PC-3 (cell line): ENCODE results near the gene EHHADH. TPM values are rescaled to one million over a fixed set of nuclear protein-coding genes. Genes with fewer than 3 reads are reported as not detected.

Experiments
- ATAC-seq: fragments of 200-7000 bp; cut with Tn5 transposase; 2 replicates; pipeline ENCODE4 v1.9.1; 2020; ENCODE audit warnings: mild to moderate bottlenecking, moderate library complexity
- BruUV-seq: library from RNA; stranded (reverse); fragments of 400-500 nt; replicated peaks from 2 replicates; lab custom pipeline; 2021; lab: Mats Ljungman, UMichigan
- CTCF ChIA-PET: fragments of 300-600 bp; sonication (Branson Sonifier 250); formaldehyde crosslinking; loops from one replicate; lab custom pipeline; 2022; ENCODE audit warnings: antibody characterized with exemption; lab: Charles Lee
- POLR2A ChIA-PET: fragments of 300-600 bp; sonication (Branson Sonifier 250); formaldehyde crosslinking; loops from one replicate; lab custom pipeline; 2022; ENCODE audit warnings: antibody characterized with exemption; ENCODE audit not compliant: unreplicated experiment; lab: Charles Lee
- DNase-seq: peaks from one replicate; pipeline ENCODE4 v3.0.0-alpha.2; 2015
- H2AFZ ChIP-seq: fragments of 300-600 bp; sonication (generic); 2 replicates; pipeline ENCODE4 v1.6.0; 2016; ENCODE audit warnings: antibody characterized with exemption, low read length
- H3F3A ChIP-seq: fragments of 300-600 bp; sonication (generic); one replicate; pipeline ENCODE4 v1.6.0; 2017; ENCODE audit warnings: antibody characterized with exemption, low read length, control low read depth, mild to moderate bottlenecking; ENCODE audit not compliant: unreplicated experiment
- H3K27ac ChIP-seq: fragments of 300-600 bp; sonication (generic); 2 replicates; pipeline ENCODE4 v1.5.1; 2016; ENCODE audit warnings: mild to moderate bottlenecking, low read length
- H3K27me3 ChIP-seq: fragments of 300-600 bp; sonication (generic); 2 replicates; pipeline ENCODE4 v1.6.1; 2016; ENCODE audit warnings: low read length, mixed read lengths
- H3K36me3 ChIP-seq: fragments of 300-600 bp; sonication (generic); 2 replicates; pipeline ENCODE4 v1.6.1; 2016; ENCODE audit warnings: low read depth, mixed run types, low read length, mixed read lengths
- H3K4me1 ChIP-seq: fragments of 300-600 bp; sonication (generic); 2 replicates; pipeline ENCODE4 v1.5.1; 2016; ENCODE audit warnings: low read length; ENCODE audit not compliant: insufficient read depth
- H3K4me2 ChIP-seq: fragments of 300-600 bp; sonication (generic); 2 replicates; pipeline ENCODE4 v1.6.0; 2016; ENCODE audit warnings: low read length
- H3K4me3 ChIP-seq: fragments of 300-600 bp; sonication (generic); 2 replicates; pipeline ENCODE4 v1.5.1; 2016; ENCODE audit warnings: mild to moderate bottlenecking, low read length, mixed read lengths
- H3K79me2 ChIP-seq: fragments of 300-600 bp; sonication (generic); 2 replicates; pipeline ENCODE4 v1.6.1; 2017; ENCODE audit warnings: low read length, mixed read lengths
- H3K9ac ChIP-seq: fragments of 300-600 bp; sonication (generic); 2 replicates; pipeline ENCODE4 v1.6.0; 2016; ENCODE audit warnings: mild to moderate bottlenecking, low read length
- H3K9me2 ChIP-seq: fragments of 300-600 bp; sonication (generic); replicated peaks from 2 replicates; pipeline ENCODE4 v1.6.1; 2016; ENCODE audit warnings: mixed run types, low read length, mixed read lengths
- H3K9me3 ChIP-seq: fragments of 300-600 bp; sonication (generic); 2 replicates; pipeline ENCODE4 v1.6.1; 2016; ENCODE audit warnings: low read length, mixed read lengths
- H4K20me1 ChIP-seq: fragments of 300-600 bp; sonication (generic); 2 replicates; pipeline ENCODE4 v1.6.1; 2016; ENCODE audit warnings: low read length, mixed read lengths
- CTCF ChIP-seq: fragments of 300-600 bp; sonication (generic); conservative IDR thresholded peaks from 2 replicates; pipeline ENCODE4 v1.5.1; 2017; ENCODE audit warnings: antibody characterized with exemption, low read depth, mild to moderate bottlenecking, low read length
- EZH2 ChIP-seq: fragments of 300-600 bp; sonication (generic); IDR thresholded peaks from one replicate; pipeline ENCODE4 v1.6.1; 2017; ENCODE audit warnings: antibody characterized with exemption, mild to moderate bottlenecking, low read length; ENCODE audit not compliant: unreplicated experiment
- EZH2phosphoT487 ChIP-seq: fragments of 300-600 bp; sonication (generic); IDR thresholded peaks from 2 replicates; pipeline ENCODE4 v1.6.1; 2018; ENCODE audit warnings: mild to moderate bottlenecking, antibody characterized with exemption, low read length, borderline replicate concordance
- intact Hi-C: fragments of 100-400 bp; cut with micrococcal nuclease; formaldehyde crosslinking; loops from 2 replicates; pipeline ENCODE4 v1.9.0; 2023
- total RNA-seq: library from RNA; depleted of rRNA; stranded (reverse); fragments of >200 nt; gene quantifications from 2 replicates; pipeline ENCODE4 v1.2.3, GENCODE V29; 2014

The EHHADH gene
- total RNA-seq, 1 experiment from 2014 or later: 7.1 TPM

GRCh38 chr3:185151964-185152409, 101.9 kb downstream of the EHHADH start:
- Histone ChIP-seq H3K4me3 (peak overlapping the region; percentile 55; the same call in 1 of the 2 replicates), H3K27ac (no peak overlapping the region), H3K27me3 (peaks cover 93% of the 10 kb centered on the region), H3K9me2 (no peaks in the 10 kb centered on the region), H3K36me3 (no peaks in the 10 kb centered on the region), H3K4me2 (peak overlapping the region; percentile 83), H3K79me2 (no peaks in the 10 kb centered on the region), H2AFZ (peak overlapping the region; percentile 82; the same call in 1 of the 2 replicates), H4K20me1 (no peaks in the 10 kb centered on the region), H3F3A (no peaks in the 10 kb centered on the region), H3K4me1 (no peaks in the 10 kb centered on the region), H3K9me3 (no peaks in the 10 kb centered on the region), H3K9ac (no peak overlapping the region)
- POLR2A ChIA-PET: no interaction called here
- no TSS peak for BruUV-seq
- intact Hi-C loops: no loop called here
- TF ChIP-seq EZH2phosphoT487 (no peak; the same call in 1 of the 2 replicates), EZH2 (no peak), CTCF (no peak)
- DNase-seq: no peak
- no peak for ATAC-seq
- CTCF ChIA-PET: no interaction called here

GRCh38 chr3:185151101-185151963, 102.5 kb downstream of the EHHADH start:
- Histone ChIP-seq H3K27ac (no peak overlapping the region), H3K36me3 (no peaks in the 10 kb centered on the region), H3K79me2 (no peaks in the 10 kb centered on the region), H3K4me3 (no peak overlapping the region), H3F3A (no peaks in the 10 kb centered on the region), H3K9me2 (no peaks in the 10 kb centered on the region), H3K27me3 (peaks cover 94% of the 10 kb centered on the region), H3K4me1 (no peaks in the 10 kb centered on the region), H3K9ac (no peak overlapping the region), H3K4me2 (no peak overlapping the region), H3K9me3 (no peaks in the 10 kb centered on the region), H4K20me1 (no peaks in the 10 kb centered on the region), H2AFZ (no peak overlapping the region)
- no peak for DNase-seq
- ChIA-PET POLR2A (no interaction called here), CTCF (no interaction called here)
- no TSS peak for BruUV-seq
- intact Hi-C loops: no loop called here
- TF ChIP-seq EZH2: no peak
- no peak for TF ChIP-seq CTCF
- TF ChIP-seq EZH2phosphoT487: no peak
- no peak for ATAC-seq

GRCh38 chr3:185150561-185150960, 103.3 kb downstream of the EHHADH start:
- no peaks in the 10 kb centered on the region for H4K20me1 ChIP-seq
- no peaks in the 10 kb centered on the region for H3K79me2 ChIP-seq
- ChIA-PET POLR2A (no interaction called here), CTCF (no interaction called here)
- no peak for DNase-seq
- BruUV-seq: no TSS peak
- no peaks in the 10 kb centered on the region for H3K4me1 ChIP-seq
- H2AFZ ChIP-seq: no peak overlapping the region
- no peaks in the 10 kb centered on the region for H3K9me3 ChIP-seq
- intact Hi-C loops: no loop called here
- H3F3A ChIP-seq: no peaks in the 10 kb centered on the region
- TF ChIP-seq CTCF (no peak), EZH2phosphoT487 (no peak), EZH2 (no peak)
- peaks cover 96% of the 10 kb centered on the region for H3K27me3 ChIP-seq
- no peaks in the 10 kb centered on the region for H3K9me2 ChIP-seq
- H3K4me3 ChIP-seq: no peak overlapping the region
- no peak overlapping the region for H3K9ac ChIP-seq
- no peak overlapping the region for H3K27ac ChIP-seq
- no peak overlapping the region for H3K4me2 ChIP-seq
- no peak for ATAC-seq
- no peaks in the 10 kb centered on the region for H3K36me3 ChIP-seq
